K562 (cell line): ENCODE results near the gene TAS2R41. TPM values are rescaled to one million over a fixed set of nuclear protein-coding genes. Genes with fewer than 3 reads are reported as not detected.
A peak's percentile ranks its signal among the peaks of the same experiment; 100 is the strongest.

Experiments used
- ATAC-seq: fragments of 200-7000 bp; cut with Tn5 transposase; 3 replicates; pipeline ENCODE4 v1.9.1; 2020; ENCODE audit warnings: moderate library complexity
- BruUV-seq: library from RNA; stranded (reverse); fragments of 400-500 nt; replicated peaks from 2 replicates; lab custom pipeline; 2021; lab: Mats Ljungman, UMichigan
- CTCF ChIA-PET: fragments of 300-600 bp; formaldehyde crosslinking; extraction: SDS; loops from one replicate; lab custom pipeline; 2021; ENCODE audit warnings: low intra/inter-chr PET ratio; lab: Yijun Ruan, JAX
- POLR2A ChIA-PET: fragments of 300-600, 350-650 bp; sonication (Branson Sonifier 250); formaldehyde crosslinking; extraction: SDS; loops from one replicate; lab custom pipeline; 2021; ENCODE audit warnings: antibody characterized with exemption, inconsistent platforms; lab: Yijun Ruan, JAX
- DNase-seq, 4 experiments: peaks; one replicate each; pipeline versions ENCODE4 v3.0.0 to v3.0.0-alpha.2; 2011 to 2018; ENCODE audit warnings: low spot score in 3 of 4, mixed read lengths in 3 of 4; ENCODE audit errors: extremely low read depth in 1 of 4
- FAIRE-seq: peaks from 2 replicates; lab custom pipeline; 2011; peaks lifted over from hg19 to GRCh38; lab: Jason Lieb, UNC
- H2AFZ ChIP-seq: 2 replicates; pipeline ENCODE4 v1.6.0; 2011; ENCODE audit warnings: low read depth, low read length, control low read depth, inconsistent platforms
- H3K27ac ChIP-seq: fragments of 200-600 bp; 3 replicates; pipeline ENCODE4 v1.8.0; 2011; ENCODE audit warnings: low read depth, mild to moderate bottlenecking, control low read depth, inconsistent platforms, low read length, moderate library complexity, mixed read lengths; ENCODE audit errors: extremely low read depth
- H3K27me3 ChIP-seq, 2 experiments: fragments of 300-600 bp in 1 of 2; 2 replicates in 1 of 2; 3 replicates in 1 of 2; pipeline versions ENCODE4 v1.6.0 to v1.8.0; 2011; ENCODE audit warnings: inconsistent platforms in 2 of 2, low read length in 2 of 2, mild to moderate bottlenecking in 1 of 2, mixed read lengths in 1 of 2, moderate library complexity in 1 of 2; ENCODE audit not compliant: control insufficient read depth in 2 of 2, insufficient read depth in 2 of 2
- H3K36me3 ChIP-seq: fragments of 300-600 bp; 3 replicates; pipeline ENCODE4 v1.8.0; 2011; ENCODE audit warnings: mild to moderate bottlenecking, low read length, inconsistent platforms; ENCODE audit not compliant: control insufficient read depth, insufficient read depth
- H3K4me1 ChIP-seq, 2 experiments: fragments of 200-600 bp in 1 of 2; replicated peaks in 1 of 2; 2 replicates in 1 of 2; 3 replicates in 1 of 2; pipeline versions ENCODE4 v1.5.1 to v1.8.0; 2011; ENCODE audit warnings: inconsistent platforms in 2 of 2, low read length in 2 of 2, mild to moderate bottlenecking in 1 of 2, mixed read lengths in 1 of 2, moderate library complexity in 1 of 2; ENCODE audit not compliant: control insufficient read depth in 2 of 2, insufficient read depth in 2 of 2
- H3K4me2 ChIP-seq: 2 replicates; pipeline ENCODE4 v1.6.1; 2011; ENCODE audit warnings: low read length, control low read depth, inconsistent platforms, mixed read lengths; ENCODE audit not compliant: insufficient read depth
- H3K4me3 ChIP-seq: fragments of 200-600 bp; sonication (generic), shearing (Covaris generic); 2 replicates; pipeline ENCODE4 v1.5.1; 2016; ENCODE audit warnings: control low read depth, inconsistent platforms
- H3K79me2 ChIP-seq: fragments of 200-600 bp; 3 replicates; pipeline ENCODE4 v1.8.0; 2011; ENCODE audit warnings: low read length, inconsistent platforms; ENCODE audit not compliant: control insufficient read depth, insufficient read depth
- H3K9ac ChIP-seq, 2 experiments: 2 replicates each; pipeline versions ENCODE4 v1.6.0 to v1.6.1; 2011; ENCODE audit warnings: low read depth in 2 of 2, low read length in 2 of 2, control low read depth in 1 of 2, inconsistent platforms in 1 of 2, mild to moderate bottlenecking in 1 of 2, mixed read lengths in 1 of 2; ENCODE audit not compliant: insufficient read depth in 1 of 2
- H3K9me1 ChIP-seq: one replicate; pipeline ENCODE4 v1.6.0; 2011; ENCODE audit warnings: inconsistent platforms, mild to moderate bottlenecking, low read length, moderate library complexity; ENCODE audit not compliant: control insufficient read depth, insufficient read depth
- H3K9me3 ChIP-seq: replicated peaks from 2 replicates; pipeline ENCODE4 v1.5.1; 2011; ENCODE audit warnings: low read depth, low read length, inconsistent platforms; ENCODE audit not compliant: control insufficient read depth, insufficient read depth
- H4K20me1 ChIP-seq: replicated peaks from 2 replicates; pipeline ENCODE4 v1.6.1; 2011; ENCODE audit warnings: low read length, inconsistent platforms, mixed read lengths; ENCODE audit not compliant: control insufficient read depth, insufficient read depth
- ARNT ChIP-seq, 2 experiments: fragments of 450-650 bp; IDR thresholded peaks; 2 replicates each; pipeline ENCODE4 v1.6.1; 2016; ENCODE audit warnings: mild to moderate bottlenecking in 1 of 2
- C11orf30 ChIP-seq: fragments of 450-650 bp; IDR thresholded peaks from 2 replicates; pipeline ENCODE4 v1.6.1; 2016; ENCODE audit warnings: low read depth, mild to moderate bottlenecking
- CBX1 ChIP-seq: sonication (generic); IDR thresholded peaks from 2 replicates; pipeline ENCODE4 v1.6.1; 2016; ENCODE audit warnings: antibody characterized with exemption, low read depth, mild to moderate bottlenecking
- ELF2 ChIP-seq: fragments of 250-450 bp; sonication (Bioruptor Pico); IDR thresholded peaks from 2 replicates; pipeline ENCODE4 v1.5.0; 2021; ENCODE audit warnings: mild to moderate bottlenecking
- GTF2E2 ChIP-seq: fragments of 200-800 bp; sonication (Bioruptor generic); IDR thresholded peaks from 2 replicates; pipeline ENCODE4 v1.6.1; 2016; ENCODE audit warnings: missing genetic modification characterization, missing compliant biosample characterization
- HLTF ChIP-seq: fragments of 450-650 bp; IDR thresholded peaks from 2 replicates; pipeline ENCODE4 v1.6.1; 2016
- HNRNPK ChIP-seq: fragments of 200-400 bp; formaldehyde crosslinking; IDR thresholded peaks from one replicate; pipeline ENCODE4 v1.6.1; 2018; ENCODE audit warnings: mild to moderate bottlenecking, low read depth, low read length; ENCODE audit not compliant: poor library complexity, severe bottlenecking
- KLF6 ChIP-seq: fragments of 250-450 bp; sonication (Bioruptor Pico); IDR thresholded peaks from 2 replicates; pipeline ENCODE4 v1.4.0; 2020; ENCODE audit warnings: mild to moderate bottlenecking, moderate library complexity, borderline replicate concordance
- RBM34 ChIP-seq: fragments of 200-400 bp; formaldehyde crosslinking; IDR thresholded peaks from 2 replicates; pipeline ENCODE4 v1.6.1; 2018; ENCODE audit warnings: low read length, borderline replicate concordance; ENCODE audit not compliant: insufficient read depth
- SMARCA5 ChIP-seq: fragments of 450-650 bp; IDR thresholded peaks from 2 replicates; pipeline ENCODE4 v1.6.1; 2016
- TBL1XR1 ChIP-seq, 2 experiments: IDR thresholded peaks; 2 replicates each; pipeline ENCODE4 v1.6.1; 2012; ENCODE audit warnings: improper control_type of control experiment in 2 of 2, low read length in 2 of 2, mild to moderate bottlenecking in 1 of 2
- U2AF2 ChIP-seq: fragments of 200-400 bp; formaldehyde crosslinking; optimal IDR thresholded peaks from 2 replicates; pipeline ENCODE3; 2017; ENCODE audit warnings: low read depth, mild to moderate bottlenecking, low read length
- ZBTB1 ChIP-seq: sonication (generic); formaldehyde crosslinking; IDR thresholded peaks from 2 replicates; pipeline ENCODE4 v1.8.1; 2023; ENCODE audit warnings: missing genetic modification reagents, low read depth, mild to moderate bottlenecking, borderline replicate concordance
- ZBTB8A ChIP-seq: fragments of 450-650 bp; IDR thresholded peaks from 2 replicates; pipeline ENCODE4 v1.6.1; 2018; ENCODE audit warnings: mild to moderate bottlenecking, moderate library complexity; ENCODE audit not compliant: partially characterized antibody
- ZNF232 ChIP-seq: sonication (generic); formaldehyde crosslinking; IDR thresholded peaks from 2 replicates; pipeline ENCODE4 v1.8.0; 2022; ENCODE audit warnings: mild to moderate bottlenecking, missing genetic modification reagents
- ZNF347 ChIP-seq: fragments of 450-650 bp; formaldehyde crosslinking; IDR thresholded peaks from 2 replicates; pipeline ENCODE4 v1.4.0; 2020; ENCODE audit warnings: low read depth, mild to moderate bottlenecking, moderate library complexity
- WGBS: fragments of 100-300 bp; shearing (Covaris generic); methylation state at CpG from one replicate; pipeline ENCODE4 v1.1.6; 2016; ENCODE audit warnings: low coverage, mixed read lengths; ENCODE audit not compliant: insufficient coverage; ENCODE audit errors: missing lambda C conversion rate; 5-methylcytosine and 5-hydroxymethylcytosine counted together
- in situ Hi-C: fragments of 300-500 bp; cut with MboI; formaldehyde crosslinking; loops from 4 replicates; pipeline ENCODE4 v1.15.0; 2018; ENCODE audit warnings: inconsistent platforms, mixed read lengths
- intact Hi-C: fragments of 100-400 bp; cut with micrococcal nuclease; formaldehyde crosslinking; loops from 2 replicates; pipeline ENCODE4 v1.14.2; 2022
- polyA plus RNA-seq, 8 experiments: library from polyadenylated mRNA; depleted of rRNA in 4 of 8; stranded (reverse) in 5 of 8; unstranded in 3 of 8; fragments of >200 nt; fragmentation: Nextera tagmentation in 2 of 8; fragmentation: Illumina TruSeq in 1 of 8; extraction: Ambion mirVana in 2 of 8; extraction: Trizol in 1 of 8; gene quantifications; 2 replicates each; pipeline versions ENCODE4 v1.2.1 to v1.2.3, GENCODE V29; 2011 to 2014; ENCODE audit warnings: inconsistent platforms in 1 of 8, missing spikeins in 1 of 8
- total RNA-seq, 7 experiments: library from RNA; depleted of rRNA in 6 of 7; stranded (reverse); fragments of >200 nt in 6 of 7; fragmentation: Illumina TruSeq in 2 of 7; extraction: Trizol in 2 of 7; gene quantifications; 2 replicates each; pipeline versions ENCODE4 v1.2.1 to v1.2.3, GENCODE V29; 2011 to 2021; ENCODE audit warnings: low replicate concordance in 1 of 7
- TF ChIP-seq, protein P1 (sequence below): fragments of 250-450 bp; sonication (Bioruptor Pico); IDR thresholded peaks from 2 replicates; pipeline ENCODE4 v1.5.0; 2021
- TF ChIP-seq, protein P2 (sequence below), 3 experiments: IDR thresholded peaks in 2 of 3; conservative IDR thresholded peaks in 1 of 3; 2 replicates each; pipeline ENCODE4 v1.5.1; 2011 to 2012; ENCODE audit warnings: low read length in 3 of 3, mild to moderate bottlenecking in 3 of 3, control low read depth in 2 of 3, improper control_type of control experiment in 1 of 3, inconsistent platforms in 1 of 3, low read depth in 1 of 3, mixed read lengths in 1 of 3, moderate library complexity in 1 of 3; ENCODE audit not compliant: insufficient read depth in 2 of 3
- TF ChIP-seq, protein P3 (sequence below): IDR thresholded peaks from 2 replicates; pipeline ENCODE4 v1.6.1; 2011; ENCODE audit not compliant: insufficient read length; ENCODE audit errors: extremely low read depth
- TF ChIP-seq, protein P4 (sequence below): sonication (generic); formaldehyde crosslinking; IDR thresholded peaks from 2 replicates; pipeline ENCODE4 v1.8.0; 2022; ENCODE audit warnings: mild to moderate bottlenecking, missing genetic modification reagents

TAS2R41 gene
- total and polyA plus RNA-seq, 9 of the 15 experiments (the other 6 are each of a cell fraction or from before 2014, with no cell fraction given) = not detected

DNA sequence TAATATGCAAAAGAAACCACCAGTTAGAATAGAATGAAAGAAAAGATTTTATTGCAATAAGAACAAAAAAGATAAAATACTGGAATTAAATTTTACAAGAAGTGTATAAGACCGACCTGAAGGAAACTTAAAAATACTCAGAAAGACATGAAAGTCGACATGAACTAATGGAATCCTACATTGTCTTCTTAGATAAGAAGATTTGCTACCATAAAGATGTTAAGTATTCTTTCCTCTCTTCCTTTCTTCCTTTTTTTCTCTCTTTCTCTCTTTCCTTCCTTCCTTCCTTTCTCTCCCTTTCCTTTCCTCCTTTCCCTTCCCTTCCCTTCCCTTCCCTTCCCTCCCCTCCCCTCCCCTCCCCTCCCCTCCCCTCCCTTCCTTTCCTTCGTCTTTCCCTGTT, 27.9 kb upstream of the TAS2R41 start:
- CTCF ChIA-PET = no interaction called here
- no peak overlapping the region for H2AFZ ChIP-seq
- H3K36me3 ChIP-seq = no peaks in the 10 kb centered on the region
- POLR2A ChIA-PET = interaction anchor here (1.0 kb wide), 1 partner anchor 61 kb away, joined by 4 read pairs; no protein-coding TSS in a partner anchor
- no peaks in the 10 kb centered on the region for H3K79me2 ChIP-seq
- in situ Hi-C loops (no loop called here), intact Hi-C loops (no loop called here)
- FAIRE-seq = no peak
- no peaks in the 10 kb centered on the region for H4K20me1 ChIP-seq
- no peaks in the 10 kb centered on the region for H3K9me1 ChIP-seq
- WGBS = 0% methylated on average over 2 of the region's 3 CpGs
- ATAC-seq = no peak
- H3K27ac ChIP-seq = no peak overlapping the region
- no peak overlapping the region for H3K4me2 ChIP-seq
- no TSS peak for BruUV-seq
- H3K4me3 ChIP-seq = no peak overlapping the region
- H3K9me3 ChIP-seq = no peaks in the 10 kb centered on the region
- DNase-seq = no peak
- H3K9ac ChIP-seq = no peak overlapping the region
- H3K4me1 ChIP-seq = no peaks in the 10 kb centered on the region; a peak in 1 of 5 replicates
- H3K27me3 ChIP-seq = peaks cover 15% of the 10 kb centered on the region in 2 experiments; a peak in 4 of 5 replicates
- TF ChIP-seq, protein P1, sequence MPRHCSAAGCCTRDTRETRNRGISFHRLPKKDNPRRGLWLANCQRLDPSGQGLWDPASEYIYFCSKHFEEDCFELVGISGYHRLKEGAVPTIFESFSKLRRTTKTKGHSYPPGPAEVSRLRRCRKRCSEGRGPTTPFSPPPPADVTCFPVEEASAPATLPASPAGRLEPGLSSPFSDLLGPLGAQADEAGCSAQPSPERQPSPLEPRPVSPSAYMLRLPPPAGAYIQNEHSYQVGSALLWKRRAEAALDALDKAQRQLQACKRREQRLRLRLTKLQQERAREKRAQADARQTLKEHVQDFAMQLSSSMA (CRISPR knock-in tag) = no peak
- TF ChIP-seq U2AF2 = peak; percentile 82
- no peak for TF ChIP-seq ARNT (IDR thresholded peaks at IDR 0.05)
- TF ChIP-seq RBM34 = no peak
- no peak for TF ChIP-seq ZBTB8A
- no peak for TF ChIP-seq HLTF
- no peak for TF ChIP-seq GTF2E2
- TF ChIP-seq ELF2 (CRISPR knock-in tag) = no peak
- no peak for TF ChIP-seq C11orf30
- TF ChIP-seq ZNF347 = no peak
- no peak for TF ChIP-seq ZBTB1 (CRISPR knock-in tag)
- no peak for TF ChIP-seq ZNF232 (CRISPR knock-in tag)
- no peak for TF ChIP-seq CBX1
- no peak for TF ChIP-seq SMARCA5
- TF ChIP-seq HNRNPK = peak; percentile 95
- TF ChIP-seq, protein P2, sequence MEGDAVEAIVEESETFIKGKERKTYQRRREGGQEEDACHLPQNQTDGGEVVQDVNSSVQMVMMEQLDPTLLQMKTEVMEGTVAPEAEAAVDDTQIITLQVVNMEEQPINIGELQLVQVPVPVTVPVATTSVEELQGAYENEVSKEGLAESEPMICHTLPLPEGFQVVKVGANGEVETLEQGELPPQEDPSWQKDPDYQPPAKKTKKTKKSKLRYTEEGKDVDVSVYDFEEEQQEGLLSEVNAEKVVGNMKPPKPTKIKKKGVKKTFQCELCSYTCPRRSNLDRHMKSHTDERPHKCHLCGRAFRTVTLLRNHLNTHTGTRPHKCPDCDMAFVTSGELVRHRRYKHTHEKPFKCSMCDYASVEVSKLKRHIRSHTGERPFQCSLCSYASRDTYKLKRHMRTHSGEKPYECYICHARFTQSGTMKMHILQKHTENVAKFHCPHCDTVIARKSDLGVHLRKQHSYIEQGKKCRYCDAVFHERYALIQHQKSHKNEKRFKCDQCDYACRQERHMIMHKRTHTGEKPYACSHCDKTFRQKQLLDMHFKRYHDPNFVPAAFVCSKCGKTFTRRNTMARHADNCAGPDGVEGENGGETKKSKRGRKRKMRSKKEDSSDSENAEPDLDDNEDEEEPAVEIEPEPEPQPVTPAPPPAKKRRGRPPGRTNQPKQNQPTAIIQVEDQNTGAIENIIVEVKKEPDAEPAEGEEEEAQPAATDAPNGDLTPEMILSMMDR (IDR thresholded peaks at IDR 0.05 in 2 of 3, conservative IDR thresholded peaks at IDR 0.05 in 1 of 3; ENCODE audit: insufficient read depth in 2 of 3, low read depth in 1 of 3, low read length in 3 of 3) = no peak
- TF ChIP-seq KLF6 (CRISPR knock-in tag) = no peak
- TF ChIP-seq TBL1XR1 (IDR thresholded peaks at IDR 0.05; ENCODE audit: low read length in 2 of 2) = no peak
- TF ChIP-seq, protein P3, sequence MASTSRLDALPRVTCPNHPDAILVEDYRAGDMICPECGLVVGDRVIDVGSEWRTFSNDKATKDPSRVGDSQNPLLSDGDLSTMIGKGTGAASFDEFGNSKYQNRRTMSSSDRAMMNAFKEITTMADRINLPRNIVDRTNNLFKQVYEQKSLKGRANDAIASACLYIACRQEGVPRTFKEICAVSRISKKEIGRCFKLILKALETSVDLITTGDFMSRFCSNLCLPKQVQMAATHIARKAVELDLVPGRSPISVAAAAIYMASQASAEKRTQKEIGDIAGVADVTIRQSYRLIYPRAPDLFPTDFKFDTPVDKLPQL = no peak
- TF ChIP-seq, protein P4, sequence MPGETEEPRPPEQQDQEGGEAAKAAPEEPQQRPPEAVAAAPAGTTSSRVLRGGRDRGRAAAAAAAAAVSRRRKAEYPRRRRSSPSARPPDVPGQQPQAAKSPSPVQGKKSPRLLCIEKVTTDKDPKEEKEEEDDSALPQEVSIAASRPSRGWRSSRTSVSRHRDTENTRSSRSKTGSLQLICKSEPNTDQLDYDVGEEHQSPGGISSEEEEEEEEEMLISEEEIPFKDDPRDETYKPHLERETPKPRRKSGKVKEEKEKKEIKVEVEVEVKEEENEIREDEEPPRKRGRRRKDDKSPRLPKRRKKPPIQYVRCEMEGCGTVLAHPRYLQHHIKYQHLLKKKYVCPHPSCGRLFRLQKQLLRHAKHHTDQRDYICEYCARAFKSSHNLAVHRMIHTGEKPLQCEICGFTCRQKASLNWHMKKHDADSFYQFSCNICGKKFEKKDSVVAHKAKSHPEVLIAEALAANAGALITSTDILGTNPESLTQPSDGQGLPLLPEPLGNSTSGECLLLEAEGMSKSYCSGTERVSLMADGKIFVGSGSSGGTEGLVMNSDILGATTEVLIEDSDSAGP (CRISPR knock-in tag) = no peak
